Measurements from ENCODE around the gene DOCK3.

- TF ChIP-seq POLR2A (IDR thresholded peaks at IDR 0.05): no peak
- no peak for TF ChIP-seq CTCF (IDR thresholded peaks at IDR 0.05)
- no peak for TF ChIP-seq POLR2AphosphoS5 (IDR thresholded peaks at IDR 0.05)
- no peak for TF ChIP-seq EP300 (IDR thresholded peaks at IDR 0.05)
Observed at GRCh38 chr3:51024121-51024520, 349.4 kb downstream of the DOCK3 start.
